ENCODE measurements around the gene ANTXRL.

Gene ANTXRL

GRCh38 chr10:46284286-46285229, 2.2 kb upstream of the ANTXRL start:
- H3K4me3 ChIP-seq (ENCODE audit: low read depth, low read length) = peak overlapping the region; percentile 61
- TF ChIP-seq CTCF (IDR thresholded peaks at IDR 0.05; ENCODE audit: low read depth, low read length, missing control alignments) = no peak
- no peak for DNase-seq (ENCODE audit: low read depth)
- in situ Hi-C loops (cut with HindIII; ENCODE audit: low sequenced_read_pairs) = no loop called here

- in situ Hi-C loops (cut with HindIII; ENCODE audit: low sequenced_read_pairs) = no loop called here
- TF ChIP-seq CTCF (IDR thresholded peaks at IDR 0.05; ENCODE audit: low read depth, low read length, missing control alignments) = no peak
- peak overlapping the region; percentile 61 for H3K4me3 ChIP-seq (ENCODE audit: low read depth, low read length)
- DNase-seq (ENCODE audit: low read depth) = no peak
These were observed 1.5 kb upstream of the ANTXRL start for GRCh38 chr10:46285300-46285699.

DNA sequence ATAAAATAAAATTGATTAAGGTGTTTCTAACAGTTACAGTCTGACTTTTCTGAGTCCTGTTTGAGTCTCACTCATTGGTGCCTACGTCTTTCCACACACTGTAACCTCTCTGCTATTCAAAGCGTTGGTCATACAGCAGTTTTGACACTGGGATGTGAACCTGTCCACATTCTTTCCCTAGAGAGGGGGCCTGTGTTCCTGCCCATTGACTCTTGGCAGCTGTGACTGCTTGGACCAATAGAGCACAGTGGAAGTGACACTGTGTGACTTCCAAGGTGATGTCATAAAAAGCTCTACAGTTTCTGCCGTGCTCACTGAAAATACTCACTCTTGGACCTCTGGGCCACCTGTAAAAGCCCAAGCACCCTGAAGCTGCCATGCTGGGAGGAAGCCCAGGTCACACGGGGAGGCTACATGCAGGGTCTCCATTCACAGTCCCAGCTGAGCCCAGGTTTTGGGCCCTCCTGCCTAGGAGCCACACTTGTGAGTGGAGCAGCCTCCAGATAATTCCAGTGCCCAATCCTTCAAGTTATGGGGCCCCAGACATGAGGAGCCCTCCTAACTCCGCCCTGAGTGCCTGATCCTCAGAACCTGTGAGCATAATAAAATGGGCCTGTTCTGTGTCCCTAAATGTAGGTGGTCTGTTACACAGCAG, 704 bp upstream of the ANTXRL start:
- DNase-seq (ENCODE audit: low read depth) = no peak
- in situ Hi-C loops (cut with HindIII; ENCODE audit: low sequenced_read_pairs) = no loop called here
- TF ChIP-seq CTCF (IDR thresholded peaks at IDR 0.05; ENCODE audit: low read depth, low read length, missing control alignments) = no peak
- no peak overlapping the region for H3K4me3 ChIP-seq (ENCODE audit: low read depth, low read length)

DNA sequence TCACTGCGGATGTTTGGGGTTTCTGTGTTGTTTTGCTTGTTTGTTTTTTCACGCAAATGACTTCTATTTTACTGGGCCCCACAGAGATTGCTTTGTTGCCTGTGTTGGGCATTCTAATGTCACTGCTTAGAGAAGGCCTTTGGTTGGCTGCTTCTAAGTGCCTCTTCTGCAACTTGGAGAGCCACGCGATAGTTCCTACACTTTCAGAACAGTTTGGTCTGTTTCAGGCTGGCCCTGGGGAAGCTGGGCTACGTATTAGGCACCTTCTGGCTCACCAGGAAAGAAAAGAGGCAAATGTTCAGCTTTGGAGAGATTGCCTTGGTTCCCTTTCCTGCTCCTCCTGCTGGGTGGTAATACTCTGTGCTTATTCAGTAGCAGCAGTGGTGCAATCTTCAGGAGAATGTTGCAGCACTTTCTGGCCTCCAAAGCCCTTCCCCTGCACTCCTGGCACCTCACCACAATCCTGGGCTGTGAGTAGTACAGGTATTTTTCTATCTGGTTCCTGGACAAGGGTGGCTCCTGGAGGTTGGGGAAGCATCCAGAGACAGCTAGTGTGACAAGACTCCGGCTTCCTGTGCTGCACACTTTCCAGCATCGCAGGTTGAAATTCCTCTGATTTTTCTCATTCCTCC, 1.2 kb downstream of the ANTXRL start:
- in situ Hi-C loops (cut with HindIII; ENCODE audit: low sequenced_read_pairs) = no loop called here
- DNase-seq (ENCODE audit: low read depth) = no peak
- TF ChIP-seq CTCF (IDR thresholded peaks at IDR 0.05; ENCODE audit: low read depth, low read length, missing control alignments) = no peak
- H3K4me3 ChIP-seq (ENCODE audit: low read depth, low read length) = no peak overlapping the region

- H3K4me3 ChIP-seq (ENCODE audit: low read depth, low read length) = no peak overlapping the region
- TF ChIP-seq CTCF (IDR thresholded peaks at IDR 0.05; ENCODE audit: low read depth, low read length, missing control alignments) = no peak
- no peak for DNase-seq (ENCODE audit: low read depth)
- in situ Hi-C loops (cut with HindIII; ENCODE audit: low sequenced_read_pairs) = no loop called here
These were observed 1.9 kb downstream of the ANTXRL start for GRCh38 chr10:46288601-46289206.

GRCh38 chr10:46289209-46289810, 2.5 kb downstream of the ANTXRL start:
- in situ Hi-C loops (cut with HindIII; ENCODE audit: low sequenced_read_pairs) = no loop called here
- no peak for DNase-seq (ENCODE audit: low read depth)
- TF ChIP-seq CTCF (IDR thresholded peaks at IDR 0.05; ENCODE audit: low read depth, low read length, missing control alignments) = no peak
- H3K4me3 ChIP-seq (ENCODE audit: low read depth, low read length) = no peak overlapping the region
